GM18511 (cell line): ENCODE data around the gene EN1.

ENCODE experiments used
- ATAC-seq: cut with Tn5 transposase; IDR thresholded peaks from one replicate; pipeline ENCODE4 v1.9.1; 2021; ENCODE audit warnings: mild to moderate bottlenecking, moderate library complexity; ENCODE audit not compliant: unreplicated experiment

EN1 gene

GRCh38 chr2:118846953-118847761 lies at the start of gene EN1:
TSS of gene EN1 (minus strand) at chr2:118847648. CDS start at chr2:118847167, 481 bp downstream.
- ATAC-seq, result no peak

GRCh38 chr2:118893100-118893499 lies 45.7 kb upstream of the EN1 start:
- ATAC-seq, result no peak

DNA sequence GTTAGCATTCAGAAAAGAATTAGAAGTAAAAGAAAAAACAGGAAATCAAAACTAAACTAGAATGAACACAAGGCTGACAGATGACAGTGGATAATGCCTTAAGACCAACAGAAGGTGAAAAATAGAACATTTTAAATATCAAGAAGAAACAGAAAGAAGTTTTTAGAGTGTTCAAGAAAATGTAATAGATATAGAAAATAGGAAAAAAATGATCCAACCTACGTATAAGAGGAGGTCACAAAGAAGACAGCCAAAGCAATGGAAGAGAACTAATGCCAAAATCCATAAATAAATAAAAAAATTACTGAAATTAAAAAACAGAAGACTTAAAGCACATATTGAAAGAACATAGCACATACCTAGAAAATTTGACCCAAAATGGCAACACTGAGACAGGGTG lies 42.5 kb upstream of the EN1 start:
- ATAC-seq, result no peak

- ATAC-seq, result no peak
Measured at GRCh38 chr2:118883792-118884191, 36.3 kb upstream of the EN1 start.

DNA sequence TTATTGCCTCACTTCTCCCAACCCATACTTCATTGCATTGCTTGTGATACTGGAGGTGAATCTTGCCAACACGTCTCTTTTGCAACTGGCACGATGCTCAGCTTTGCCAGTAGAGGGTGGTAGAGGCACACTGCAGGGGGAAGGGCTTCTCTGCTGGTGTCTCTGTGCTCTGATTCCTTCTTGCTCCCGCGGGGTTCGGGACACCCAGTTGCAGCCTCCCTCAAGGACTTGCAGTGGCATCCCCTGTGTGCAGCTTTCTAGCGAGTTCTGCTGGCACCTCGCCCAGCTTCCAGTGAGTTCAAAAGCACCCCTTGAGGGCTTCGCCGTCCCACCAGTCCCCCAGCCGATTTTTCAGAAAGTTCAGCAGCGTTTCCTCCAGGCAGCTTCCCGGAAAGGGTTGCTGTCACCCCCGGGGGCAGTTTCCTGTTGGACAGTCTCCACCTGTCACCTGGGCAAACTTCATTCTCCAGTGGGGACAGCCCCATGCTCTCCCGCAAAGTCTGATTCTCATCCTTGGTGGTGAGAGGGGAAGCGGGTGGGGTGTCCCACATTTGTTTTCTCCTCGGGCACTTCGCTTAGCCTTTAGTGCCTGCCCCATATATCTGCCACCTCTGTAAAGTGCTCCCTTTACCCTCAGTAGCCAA lies 35.4 kb upstream of the EN1 start:
- peak; percentile 92 for ATAC-seq

GRCh38 chr2:118881490-118882129 lies 34.2 kb upstream of the EN1 start:
- peak; percentile 88 for ATAC-seq

GRCh38 chr2:118880501-118880900 lies 33.1 kb upstream of the EN1 start:
- no peak for ATAC-seq

- ATAC-seq, result no peak
Measured at GRCh38 chr2:118878531-118879149, 31.2 kb upstream of the EN1 start.

GRCh38 chr2:118875318-118875717 lies 27.9 kb upstream of the EN1 start:
- ATAC-seq, result no peak

DNA sequence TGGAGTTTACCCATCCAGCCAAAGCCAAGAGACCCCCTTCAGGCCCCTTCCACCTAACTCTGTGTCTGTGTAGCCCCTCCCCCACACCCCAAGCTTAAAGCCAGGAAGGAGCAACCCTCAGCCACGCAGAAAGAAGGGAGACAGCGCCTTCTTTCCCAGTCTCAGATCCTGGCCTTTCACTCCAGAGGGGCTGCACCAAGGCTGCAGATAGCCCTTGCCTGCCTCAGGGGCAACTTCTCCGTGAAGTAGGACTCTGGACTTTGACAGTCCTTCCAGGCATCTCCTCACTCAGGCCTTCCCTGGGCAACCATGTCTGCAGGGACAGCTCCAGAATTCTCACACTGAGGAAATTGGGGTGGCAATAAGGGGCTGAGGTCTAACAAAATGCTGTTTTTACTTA lies 26.9 kb upstream of the EN1 start:
- no peak for ATAC-seq

- peak; percentile 98 for ATAC-seq
Measured at GRCh38 chr2:118865106-118865505, 17.7 kb upstream of the EN1 start.

- ATAC-seq, result no peak
Measured at GRCh38 chr2:118864207-118864606, 16.8 kb upstream of the EN1 start.

- no peak for ATAC-seq
Measured at GRCh38 chr2:118861731-118862130, 14.3 kb upstream of the EN1 start.

- no peak for ATAC-seq
Measured at GRCh38 chr2:118861242-118861641, 13.8 kb upstream of the EN1 start.

DNA sequence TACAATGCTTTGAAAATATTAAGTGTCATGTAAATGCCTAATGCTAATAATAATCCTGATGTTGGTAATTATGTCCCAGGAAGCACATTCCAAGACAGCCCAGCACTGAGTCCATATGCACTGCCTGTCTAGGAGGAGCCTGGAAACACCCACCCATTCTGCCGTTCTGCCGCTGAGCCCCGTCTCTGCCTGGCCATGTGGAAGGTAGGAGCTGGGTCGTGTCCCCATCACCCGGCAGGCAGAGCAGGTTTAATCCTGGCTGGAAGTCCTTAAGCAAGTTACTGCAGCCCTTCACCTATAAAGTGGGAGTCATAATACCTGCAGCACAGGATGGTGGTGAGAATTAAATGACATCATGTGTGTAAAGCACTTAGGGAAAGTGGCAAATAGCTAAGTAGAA lies 13.1 kb upstream of the EN1 start:
- ATAC-seq, result no peak

DNA sequence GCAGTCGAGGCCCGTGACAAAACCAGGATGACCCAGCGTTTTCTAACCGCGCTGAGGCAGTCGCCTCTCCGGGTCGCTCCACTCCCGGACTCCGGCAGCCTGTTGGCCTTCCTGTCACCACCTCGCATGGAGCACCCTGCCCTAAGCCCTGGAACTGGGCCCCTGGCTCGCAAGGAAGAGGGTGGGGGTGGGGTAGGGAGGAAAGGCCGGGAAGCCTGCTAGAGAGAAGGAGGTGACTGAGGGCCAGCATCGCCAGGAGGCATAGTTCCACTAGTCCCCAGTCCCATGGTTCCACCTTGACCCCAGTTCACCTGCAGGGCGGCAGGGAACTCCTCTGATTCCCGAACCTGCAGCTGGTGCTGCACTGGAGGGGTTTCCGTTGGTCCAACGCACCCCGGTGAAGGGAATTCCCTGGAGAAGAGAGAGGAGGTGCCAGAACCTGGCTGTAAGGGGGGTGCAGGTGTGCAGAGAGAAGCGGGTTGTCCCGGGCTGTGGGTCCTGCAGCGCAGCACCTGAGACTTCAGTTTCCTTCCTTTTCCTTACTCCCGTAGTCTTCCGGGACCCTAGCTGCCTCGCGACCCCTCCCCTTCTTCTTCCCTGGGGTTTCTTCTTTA lies 11.8 kb upstream of the EN1 start:
- ATAC-seq, result no peak

DNA sequence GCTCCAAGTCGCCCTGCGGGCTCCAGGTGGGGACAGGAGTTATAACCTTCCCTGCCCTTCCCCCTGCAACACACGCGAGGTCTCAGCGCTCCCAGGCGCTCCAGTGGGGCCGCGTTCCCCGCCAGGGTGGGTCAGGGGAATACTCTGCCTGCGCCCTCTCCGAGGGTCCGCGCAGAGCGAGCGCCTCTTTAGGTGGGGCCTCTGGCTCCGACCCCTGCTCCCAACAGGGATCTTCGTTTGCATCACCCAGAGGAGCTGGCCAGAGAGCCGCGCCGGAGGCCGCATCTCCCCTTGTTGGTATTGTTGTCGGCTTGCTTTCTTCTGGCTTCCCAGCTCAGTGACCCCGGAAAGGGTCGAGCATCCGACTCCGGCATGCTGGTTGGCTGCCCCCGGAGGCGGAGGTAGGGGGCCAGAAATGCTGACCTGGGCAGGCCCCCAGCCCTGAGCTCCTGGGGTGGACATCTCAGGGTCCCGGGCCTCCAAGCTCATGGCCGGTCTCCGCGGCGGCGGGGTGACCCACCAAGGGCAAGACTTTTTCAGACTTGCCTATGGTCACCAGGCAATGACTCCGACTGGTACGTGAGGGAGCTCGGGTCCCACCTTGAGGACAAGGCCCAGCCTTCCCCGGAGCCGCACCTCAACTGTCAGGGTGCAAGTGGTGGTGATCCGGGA lies 11.2 kb upstream of the EN1 start:
- ATAC-seq, result no peak

DNA sequence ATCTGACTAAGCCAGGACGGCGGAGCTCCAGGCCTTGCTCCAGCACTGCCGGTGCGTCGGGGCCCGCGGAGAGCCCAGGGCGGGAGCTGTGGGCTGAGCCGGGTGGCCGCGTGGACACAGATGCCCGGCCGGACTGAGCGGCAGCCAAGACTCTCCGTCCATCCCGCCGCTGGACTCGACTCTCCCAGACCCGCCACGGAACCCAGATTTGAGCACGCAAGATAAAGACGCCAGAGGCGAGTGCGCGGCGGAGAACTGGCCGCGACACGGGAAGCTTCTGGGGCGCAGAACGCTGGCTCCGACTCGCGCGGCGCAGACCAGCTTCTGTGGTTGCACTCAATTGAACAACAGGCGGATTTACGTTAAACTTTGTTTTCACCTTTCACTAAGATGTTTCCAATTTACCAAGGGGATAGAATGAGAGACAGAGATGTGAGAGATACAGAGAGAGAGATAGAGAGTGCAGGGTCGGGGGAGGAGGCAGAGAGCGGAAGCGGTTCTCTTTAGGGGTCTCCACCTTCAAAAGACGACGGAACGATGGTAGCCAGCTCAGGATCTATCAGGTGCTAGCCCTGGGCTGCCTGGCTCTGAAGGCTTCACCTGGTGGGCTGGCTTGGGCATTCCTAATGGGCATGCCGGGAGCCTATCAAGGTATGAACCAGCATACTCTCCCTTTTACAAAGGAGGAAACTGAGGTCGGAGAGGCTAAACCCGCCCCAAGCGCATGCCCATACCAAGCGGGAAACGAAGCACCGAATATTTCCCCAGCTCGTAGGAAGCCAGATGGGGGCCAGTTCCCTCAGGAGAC lies 10.4 kb upstream of the EN1 start:
- ATAC-seq, result no peak

DNA sequence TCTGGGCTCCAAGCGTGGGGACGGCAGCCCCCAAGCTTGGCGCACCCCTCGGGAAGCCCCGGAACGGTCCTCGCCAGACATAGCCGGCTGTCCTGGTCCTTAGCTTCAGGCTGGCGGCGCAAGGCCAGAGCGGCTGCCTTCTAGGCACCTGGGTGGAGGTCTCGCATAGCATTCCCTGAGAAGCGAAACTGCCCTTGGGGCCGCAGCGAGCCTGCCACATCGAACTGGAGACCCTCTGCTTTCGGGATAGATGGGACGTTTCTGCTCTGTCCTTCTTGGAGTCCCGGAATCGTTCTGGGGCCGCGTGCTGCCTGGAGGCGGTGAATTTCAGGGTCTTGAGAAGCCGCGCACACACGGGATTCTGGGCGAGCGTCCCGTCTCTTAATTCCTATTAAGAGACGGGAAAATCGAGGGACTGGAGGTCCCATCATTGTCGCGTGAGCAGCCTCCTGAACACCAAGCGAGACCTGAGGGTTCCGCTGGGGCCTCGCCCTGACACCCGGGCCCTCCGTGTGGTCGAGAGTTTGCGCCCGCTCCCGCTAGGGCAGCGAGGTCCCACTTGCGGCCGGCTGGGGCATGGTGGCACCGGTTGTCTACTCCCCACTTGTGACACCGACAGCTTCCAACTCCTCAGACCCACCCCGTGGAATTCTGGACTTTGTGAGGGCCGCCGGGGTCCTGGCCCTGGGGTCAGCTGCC lies 9.7 kb upstream of the EN1 start:
- ATAC-seq, result no peak
